GM12865 (cell line): ENCODE data around the gene ERBIN.

ENCODE experiments used
- DNase-seq: peaks from one replicate; pipeline ENCODE4 v3.0.0; 2010; ENCODE audit warnings: low read depth
- H3K4me3 ChIP-seq: 2 replicates; pipeline ENCODE4 v1.5.1; 2011; ENCODE audit warnings: mild to moderate bottlenecking, low read depth, low read length, control low read depth
- CTCF ChIP-seq: IDR thresholded peaks from 2 replicates; pipeline ENCODE4 v1.5.1; 2011; ENCODE audit warnings: low read length, control low read depth, low read depth, inconsistent platforms; ENCODE audit not compliant: insufficient read depth; ENCODE audit errors: missing control alignments

Gene ERBIN

DNA sequence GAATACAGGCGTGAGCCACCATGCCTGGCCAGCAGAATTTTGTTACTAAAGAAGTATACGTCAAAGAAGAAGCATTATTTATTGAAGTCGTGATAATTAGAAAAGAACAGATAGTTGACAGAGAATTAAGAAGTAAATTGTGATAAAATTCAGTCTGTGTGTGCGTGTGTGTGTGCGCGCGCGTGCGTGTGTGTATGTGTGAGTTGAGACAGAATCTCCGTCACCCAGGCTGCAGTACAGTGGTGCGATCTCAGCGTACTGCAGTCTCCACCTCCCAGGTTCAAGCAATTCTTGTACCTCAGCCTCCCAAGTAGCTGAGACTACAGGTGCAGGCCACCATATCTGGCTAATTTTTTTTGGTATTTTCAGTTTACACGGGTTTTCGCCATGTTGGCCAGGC, 77.8 kb downstream of the ERBIN start:
- H3K4me3 ChIP-seq: no peak overlapping the region
- no peak for DNase-seq
- no peak for TF ChIP-seq CTCF

DNA sequence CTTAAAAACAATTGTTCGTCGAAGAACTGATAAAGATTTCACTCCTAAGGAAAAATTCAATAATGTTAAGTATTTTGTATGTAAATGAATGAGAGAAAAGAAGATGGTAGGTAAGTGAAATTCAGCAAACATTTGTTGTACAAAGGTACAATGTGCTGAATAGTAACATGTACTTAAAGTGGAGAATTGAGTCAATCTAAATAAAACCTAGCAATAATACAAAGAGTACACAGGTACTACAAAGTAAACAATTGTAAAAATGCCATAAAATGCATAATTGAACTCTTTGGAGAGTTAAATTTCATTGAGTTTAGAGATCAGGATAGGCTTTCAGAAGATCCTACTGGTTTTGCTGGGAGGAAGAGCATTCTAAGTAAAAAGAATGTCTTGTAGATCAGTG, 82.9 kb downstream of the ERBIN start:
- no peak overlapping the region for H3K4me3 ChIP-seq
- no peak for TF ChIP-seq CTCF
- DNase-seq: no peak

- TF ChIP-seq CTCF: no peak
- H3K4me3 ChIP-seq: no peak overlapping the region
- DNase-seq: peak; percentile 25
Measured at GRCh38 chr5:66010476-66010875, 84.1 kb downstream of the ERBIN start.

- no peak overlapping the region for H3K4me3 ChIP-seq
- DNase-seq: peak; percentile 40
- TF ChIP-seq CTCF: no peak
Measured at GRCh38 chr5:66012271-66012670, 85.9 kb downstream of the ERBIN start.

GRCh38 chr5:66013397-66013796, 87.0 kb downstream of the ERBIN start:
- no peak for TF ChIP-seq CTCF
- DNase-seq: no peak

GRCh38 chr5:66013906-66014305, 87.5 kb downstream of the ERBIN start:
- no peak for TF ChIP-seq CTCF

More at GRCh38 chr5:66013397-66013796, 87.0 kb downstream of the ERBIN start:
- H3K4me3 ChIP-seq: no peak overlapping the region

DNA sequence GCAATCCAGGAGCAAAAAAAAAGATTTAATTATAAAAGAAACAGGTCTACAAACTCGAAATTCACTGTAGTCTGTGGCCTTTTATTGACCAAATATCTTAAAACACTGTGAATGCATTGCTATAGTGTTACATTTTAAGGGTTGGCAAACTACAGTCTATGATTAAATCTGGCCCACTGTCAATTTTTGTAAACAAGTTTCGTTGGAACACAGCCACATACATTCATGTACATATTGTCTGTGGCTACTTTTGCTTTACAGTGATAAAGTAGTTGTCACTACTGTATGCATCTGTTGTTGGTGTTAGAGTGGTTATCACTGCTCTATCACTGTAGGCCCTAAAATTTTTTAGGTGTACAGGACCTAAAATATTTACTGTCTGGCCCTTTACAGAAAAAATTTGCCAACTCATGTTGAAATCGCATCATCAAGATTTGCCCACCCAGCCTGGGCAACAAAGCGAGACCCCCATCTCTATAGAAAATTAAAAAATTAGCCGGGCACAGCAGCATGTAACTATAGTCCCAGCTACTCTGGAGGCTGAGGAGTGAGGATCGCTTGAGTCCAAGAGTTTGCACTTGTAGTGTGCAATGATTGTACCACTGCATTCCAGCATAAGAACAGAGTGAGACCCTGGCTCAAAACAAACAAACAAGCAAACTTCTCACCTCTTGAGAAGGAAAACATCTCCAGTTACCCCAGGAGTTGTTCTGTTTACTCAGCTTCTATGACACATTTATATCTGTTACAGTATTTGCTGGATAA, 89.0 kb downstream of the ERBIN start:
- TF ChIP-seq CTCF: no peak
- no peak for DNase-seq
- no peak overlapping the region for H3K4me3 ChIP-seq

More at GRCh38 chr5:66013906-66014305, 87.5 kb downstream of the ERBIN start:
- DNase-seq: no peak
- no peak overlapping the region for H3K4me3 ChIP-seq
